Bone marrow (tissue), 2 donors: ENCODE results near the gene JAK1.

Experiments used
- DNase-seq, 2 donors: peaks; one replicate each; lab custom pipeline; 2025; lab: John Stamatoyannopoulos, UW

JAK1 gene

DNA sequence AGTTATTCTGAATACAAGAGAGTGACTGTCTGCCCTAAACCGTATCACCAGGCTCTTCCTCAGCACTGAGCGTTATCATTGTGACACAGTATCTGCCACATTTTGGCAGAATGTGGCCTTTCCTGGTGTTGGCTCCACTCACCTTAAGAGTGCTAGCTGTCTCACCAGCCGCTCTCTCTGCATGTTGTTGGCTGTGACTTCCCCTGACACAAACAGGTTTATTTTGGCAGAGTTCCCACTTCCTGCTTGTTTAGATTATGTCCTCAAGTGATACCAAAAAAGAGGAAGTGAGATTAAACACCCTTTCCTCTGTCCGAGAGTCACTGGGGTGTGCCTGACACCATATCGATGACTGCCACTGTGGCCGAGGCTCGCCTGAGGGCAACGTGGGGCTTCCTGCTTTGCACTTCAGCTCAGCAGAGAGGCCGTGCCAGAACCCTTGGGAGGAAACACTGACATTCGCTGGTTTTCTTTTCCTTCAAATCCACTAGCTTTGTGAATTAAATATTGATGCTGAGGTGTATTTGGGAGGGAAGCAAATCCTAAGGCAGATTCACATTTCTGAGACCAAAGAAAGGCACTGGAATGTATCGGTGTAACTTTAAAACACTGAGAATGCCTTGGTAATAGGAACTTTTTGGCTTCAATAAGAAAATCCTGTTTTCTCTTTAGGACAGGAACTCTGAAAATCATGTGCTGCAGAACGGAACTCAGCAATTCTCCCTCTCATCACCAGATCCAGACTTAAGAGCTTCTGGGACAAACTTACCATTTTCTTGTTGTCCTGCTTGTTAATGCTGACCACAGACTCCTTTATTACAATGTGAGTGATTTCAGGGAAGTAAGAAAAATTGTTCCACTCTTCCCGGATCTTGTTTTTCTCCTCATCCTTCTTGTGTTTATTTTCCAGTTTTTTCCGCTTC, 102.1 kb downstream of the JAK1 start:
- DNase-seq, result peak; percentile 34 to 75

DNA sequence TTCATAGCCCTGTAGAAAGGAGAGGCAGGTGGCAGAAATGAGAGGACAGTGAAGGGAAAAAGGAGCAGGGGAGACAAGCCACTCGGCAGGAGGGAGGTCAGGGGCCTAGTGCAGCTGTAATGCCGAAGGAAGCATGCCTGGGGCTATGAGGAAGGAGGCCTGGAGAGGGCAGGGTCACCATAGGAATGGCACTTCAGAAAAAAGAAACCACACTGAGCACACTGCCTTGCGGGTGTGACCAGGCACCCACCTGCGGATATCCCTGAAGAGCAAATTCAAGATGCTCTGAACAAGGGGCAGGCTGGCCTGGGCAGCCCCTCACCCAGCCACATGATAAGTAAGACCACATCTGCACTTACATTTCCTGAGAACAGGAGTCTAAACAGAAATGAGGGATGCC, 104.7 kb downstream of the JAK1 start:
- no peak for DNase-seq

GRCh38 chr1:64857347-64857746, 109.0 kb downstream of the JAK1 start:
- DNase-seq, result no peak

DNA sequence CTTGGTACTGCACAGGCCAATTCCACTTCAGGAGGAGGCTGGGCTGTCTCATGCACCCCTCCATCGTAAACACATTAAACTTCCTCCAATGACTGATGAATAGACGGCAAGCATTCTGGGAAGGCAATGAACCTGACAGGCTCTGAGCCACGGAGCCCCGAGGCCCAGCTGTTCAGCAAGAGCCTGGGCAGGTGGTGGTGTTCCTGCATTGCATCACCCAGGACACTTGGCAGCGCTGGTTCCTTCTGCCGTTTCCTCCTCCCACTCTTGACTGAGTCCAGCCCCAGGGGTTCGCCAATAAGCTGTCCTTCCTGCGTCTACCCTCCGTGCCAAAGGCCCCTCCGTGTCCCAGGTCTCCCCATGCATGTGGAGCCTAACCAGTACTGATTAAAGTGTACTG, 109.8 kb downstream of the JAK1 start:
- no peak for DNase-seq

- DNase-seq, result no peak
Observed at GRCh38 chr1:64855557-64855956, 110.8 kb downstream of the JAK1 start.

DNA sequence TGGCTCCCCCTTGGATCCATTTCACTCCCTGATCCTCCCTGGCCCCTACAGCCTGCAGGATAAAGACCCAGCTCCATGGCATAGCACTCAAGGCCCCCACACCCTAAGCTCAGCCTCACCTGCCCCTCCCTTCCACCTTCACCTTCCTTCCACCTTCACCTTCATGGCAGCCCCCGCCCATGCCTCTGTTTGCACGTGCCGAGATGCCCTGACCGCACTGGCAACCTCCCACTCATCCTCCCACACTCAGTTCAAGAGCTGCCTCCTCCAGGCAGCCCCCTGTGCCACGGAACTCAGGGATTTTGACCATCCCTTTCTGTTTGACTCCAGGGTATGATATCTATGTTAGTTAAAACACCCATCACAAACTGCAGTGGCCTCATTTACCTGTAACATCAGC, 111.7 kb downstream of the JAK1 start:
- no peak for DNase-seq

DNA sequence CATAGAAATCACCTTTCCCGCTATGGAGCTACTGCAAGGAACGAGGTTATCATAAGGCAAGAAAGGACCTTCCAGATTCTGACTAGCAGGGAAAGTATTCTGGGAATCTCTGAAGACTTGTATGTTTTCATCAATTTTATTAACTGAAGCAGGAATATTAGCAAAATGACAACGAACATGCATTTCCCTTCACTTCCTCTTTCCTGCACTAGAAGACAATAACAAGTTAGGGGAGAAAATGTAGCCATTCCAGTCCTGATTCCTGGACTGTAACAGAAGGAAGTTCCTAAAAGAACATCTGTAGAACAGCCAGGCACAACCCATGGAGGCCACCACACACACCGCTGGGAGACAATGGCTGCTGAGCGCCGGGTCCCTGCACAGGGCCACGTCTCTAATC, 114.7 kb downstream of the JAK1 start:
- no peak for DNase-seq

DNA sequence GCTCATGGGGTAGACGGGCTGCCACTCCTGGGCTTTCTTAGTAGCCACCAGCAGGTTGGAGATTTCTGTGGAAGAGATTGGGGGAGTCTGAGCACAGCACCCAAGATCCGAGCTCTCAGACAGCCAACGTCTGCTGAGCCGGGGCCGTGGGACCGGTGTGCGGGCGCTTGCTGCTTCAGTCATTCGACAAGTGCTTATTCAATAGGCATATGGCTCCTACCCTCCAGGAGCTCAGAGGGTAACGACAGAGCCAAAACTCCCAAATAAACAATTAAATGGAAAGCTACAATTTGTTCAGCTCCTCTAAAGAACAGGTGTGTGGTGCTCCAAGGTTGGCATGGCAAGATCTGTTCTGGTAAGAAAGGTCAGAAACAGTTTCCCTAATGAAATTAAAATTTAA, 115.5 kb downstream of the JAK1 start:
- DNase-seq, result no peak

DNA sequence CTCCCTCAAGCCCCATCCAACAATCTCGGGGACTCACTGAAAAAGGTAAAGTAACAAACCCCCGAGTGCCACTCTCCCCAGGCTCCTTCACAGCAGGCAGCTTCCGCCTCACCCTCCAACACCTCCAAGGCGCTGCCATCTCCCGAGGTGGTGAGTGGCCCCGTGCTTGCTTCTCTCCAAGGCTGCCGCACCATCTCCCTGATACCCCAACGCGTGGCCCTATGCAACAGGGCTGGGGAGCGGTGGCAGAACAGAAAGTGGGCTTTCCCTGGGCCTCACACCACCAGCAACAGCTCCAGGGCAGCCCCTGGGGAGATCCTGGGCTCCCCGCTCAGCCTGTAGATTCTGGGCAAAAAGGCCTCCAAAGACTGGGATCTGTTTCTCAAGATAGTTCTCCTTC, 116.4 kb downstream of the JAK1 start:
- DNase-seq, result no peak

DNA sequence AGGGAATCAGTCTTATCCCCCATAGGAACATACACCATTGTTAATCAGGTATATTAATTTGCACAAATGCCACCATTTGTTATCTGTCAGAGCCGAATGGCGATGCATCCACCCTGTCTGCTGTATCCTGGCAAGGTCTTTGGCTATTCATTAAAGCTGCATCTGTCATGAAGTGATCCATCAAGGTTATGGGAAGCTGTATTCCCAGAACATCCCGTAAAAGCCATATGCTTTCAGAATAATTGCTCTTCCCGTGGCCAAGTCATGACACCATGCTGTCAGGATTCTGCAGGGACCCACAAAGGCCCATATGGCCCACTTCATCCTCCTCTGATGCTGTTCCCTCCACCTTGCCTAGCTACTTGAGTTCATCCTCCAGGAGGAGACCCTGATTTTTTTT, 117.5 kb downstream of the JAK1 start:
- DNase-seq, result no peak

DNA sequence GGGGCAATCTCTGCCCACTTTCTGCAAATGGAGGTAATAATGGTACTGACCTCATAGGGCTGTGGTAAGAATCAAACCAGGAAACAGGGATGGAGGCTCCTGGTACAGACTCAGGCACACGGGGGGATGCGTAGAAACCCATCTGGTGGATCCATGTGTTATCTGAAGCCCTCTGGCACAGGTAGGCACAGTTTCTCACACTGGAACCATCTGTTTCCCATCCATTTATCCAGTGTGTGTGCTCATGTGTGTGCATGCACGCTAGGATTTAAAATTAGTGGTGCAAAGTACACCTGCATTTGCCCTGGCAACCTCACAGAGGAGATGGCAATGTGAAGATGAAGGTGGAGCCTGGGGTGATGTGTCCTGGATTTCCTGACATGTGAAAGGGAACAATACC, 118.2 kb downstream of the JAK1 start:
- no peak for DNase-seq

DNA sequence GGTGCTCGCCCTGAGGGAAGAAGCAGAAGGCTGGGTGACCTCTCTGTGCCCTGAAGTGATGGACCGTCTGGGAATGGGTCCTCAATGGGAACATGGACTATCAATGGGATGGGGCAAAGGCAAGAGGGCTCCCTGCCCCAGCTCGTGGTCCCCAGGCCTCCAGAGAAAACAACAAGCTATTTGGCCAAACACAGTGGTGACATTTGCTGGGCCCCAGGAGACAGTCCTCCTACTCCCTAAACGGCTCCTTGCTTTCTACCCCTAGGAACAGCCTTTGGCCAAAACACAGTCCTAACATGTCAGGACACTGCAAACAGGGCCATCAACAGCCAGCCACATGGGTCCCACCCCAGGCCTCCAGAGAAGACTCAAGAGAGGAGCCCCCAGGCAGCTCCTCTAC, 118.7 kb downstream of the JAK1 start:
- no peak for DNase-seq

GRCh38 chr1:64846573-64847430, 119.5 kb downstream of the JAK1 start:
- no peak for DNase-seq

- DNase-seq, result no peak
Observed at GRCh38 chr1:64845831-64846425, 120.4 kb downstream of the JAK1 start.

DNA sequence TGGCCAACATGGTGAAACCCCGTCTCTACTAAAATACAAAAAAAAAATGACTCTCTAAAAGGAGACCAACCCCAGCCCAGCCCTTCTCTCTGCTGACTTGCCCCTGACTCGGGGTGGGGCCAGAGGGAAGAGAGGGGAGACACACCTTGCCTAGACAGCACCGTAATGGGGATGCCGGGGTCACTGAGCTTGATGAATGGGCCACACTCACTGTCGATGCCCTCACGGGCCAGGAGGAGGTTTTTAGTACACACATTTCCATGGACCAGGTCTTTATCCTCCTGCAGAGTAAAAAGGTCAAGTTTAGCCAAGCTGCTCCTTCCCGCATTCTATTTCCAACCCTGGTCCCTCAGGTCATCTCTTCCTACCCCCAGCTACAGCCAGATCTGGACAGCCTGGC, 121.7 kb downstream of the JAK1 start:
- DNase-seq, result no peak

- no peak for DNase-seq
Observed at GRCh38 chr1:64844175-64844574, 122.2 kb downstream of the JAK1 start.

- no peak for DNase-seq
Observed at GRCh38 chr1:64843675-64844074, 122.7 kb downstream of the JAK1 start.

DNA sequence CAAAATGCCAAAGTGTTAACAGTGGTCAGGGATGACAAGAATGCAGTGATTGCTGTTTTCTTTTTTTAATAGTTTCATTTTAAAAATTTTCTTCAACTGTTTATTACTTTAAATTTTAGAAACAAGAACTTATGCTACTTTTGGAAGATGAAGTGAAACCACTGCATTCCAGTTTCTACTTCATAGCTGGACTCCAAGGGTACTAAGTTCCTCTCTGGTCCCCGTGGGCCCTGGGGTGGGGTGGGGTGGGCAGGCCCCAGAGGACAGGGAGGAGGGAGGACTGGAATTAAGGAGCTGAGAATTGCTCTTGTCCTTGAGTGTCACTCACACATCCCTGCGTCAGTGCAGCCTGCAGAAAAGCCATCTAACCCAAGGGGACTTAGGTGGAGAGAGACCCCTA, 124.1 kb downstream of the JAK1 start:
- no peak for DNase-seq

GRCh38 chr1:64841330-64842065, 124.9 kb downstream of the JAK1 start:
- no peak for DNase-seq

DNA sequence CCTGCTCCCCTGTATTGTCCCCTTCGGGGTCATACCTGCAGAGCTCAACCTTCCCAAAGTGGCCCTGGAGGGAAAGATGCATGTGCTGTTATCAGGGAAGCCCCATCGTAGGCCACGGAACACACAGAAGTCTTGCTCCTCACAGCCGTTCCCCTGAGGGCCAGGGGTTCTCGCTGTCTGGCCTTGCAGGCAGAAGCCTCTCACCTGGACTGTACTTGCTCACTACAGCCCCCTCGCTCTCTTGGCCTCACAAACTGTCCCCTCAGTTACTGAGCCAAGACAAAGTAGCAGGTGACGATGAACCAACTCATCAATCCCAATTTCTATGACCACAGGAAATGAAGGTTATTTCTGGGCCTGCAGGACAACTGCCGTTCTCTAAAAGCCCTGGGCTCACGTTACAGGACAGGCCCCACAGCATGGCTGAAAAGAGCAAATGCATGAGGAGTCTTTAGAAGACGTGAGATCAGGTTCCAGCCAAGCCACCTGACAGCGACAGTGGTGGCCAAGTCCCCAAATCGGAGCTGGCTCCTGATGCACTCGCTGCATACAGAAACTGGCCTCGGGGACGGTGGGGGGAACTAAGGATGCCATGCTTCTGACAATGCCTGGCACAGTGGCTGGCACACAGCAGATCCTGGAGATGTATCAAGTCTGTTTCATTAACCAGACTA, 126.5 kb downstream of the JAK1 start:
- DNase-seq, result no peak

DNA sequence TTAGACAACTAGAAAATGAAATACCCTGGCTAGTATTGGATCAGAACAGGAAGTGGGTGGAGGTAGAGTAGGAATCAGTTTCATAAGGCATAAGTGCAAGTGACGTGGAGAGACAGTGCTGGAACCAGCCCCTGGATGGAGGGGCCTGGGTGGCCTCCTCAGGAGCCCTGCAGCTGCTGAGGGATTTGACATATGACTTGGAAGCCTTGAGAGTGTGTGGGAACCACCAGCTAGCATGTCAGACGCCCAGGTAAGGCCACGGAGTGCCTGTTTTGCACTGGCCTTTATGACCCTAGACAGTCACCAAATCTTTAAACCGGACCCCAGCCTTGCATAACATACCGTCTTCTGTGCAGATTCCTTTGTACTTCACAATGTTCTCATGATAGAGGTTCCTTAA, 127.1 kb downstream of the JAK1 start:
- no peak for DNase-seq
